H9 (cell line): Measurements from ENCODE around the gene STK32B. TPM values are rescaled to one million over a fixed set of nuclear protein-coding genes. Genes with fewer than 3 reads are reported as not detected.

Source experiments
- DNase-seq: peaks from one replicate; pipeline ENCODE4 v3.0.0-alpha.2; 2017
- H2AFZ ChIP-seq: one replicate; pipeline ENCODE4 v1.6.1; 2013; ENCODE audit warnings: mild to moderate bottlenecking, low read length, control low read depth, moderate library complexity
- H2AK5ac ChIP-seq: 2 replicates; pipeline ENCODE4 v1.6.1; 2013; ENCODE audit warnings: low read length, control low read depth, mixed read lengths; ENCODE audit not compliant: insufficient read length
- H2BK120ac ChIP-seq: one replicate; pipeline ENCODE4 v1.6.1; 2013; ENCODE audit warnings: low read depth, mild to moderate bottlenecking, low read length, control low read depth, inconsistent platforms; ENCODE audit not compliant: poor library complexity, severe bottlenecking
- H2BK12ac ChIP-seq: 2 replicates; pipeline ENCODE4 v1.6.1; 2013; ENCODE audit warnings: low read length, control low read depth, mixed read lengths, low read depth; ENCODE audit not compliant: insufficient read length
- H2BK15ac ChIP-seq: 2 replicates; pipeline ENCODE4 v1.6.1; 2013; ENCODE audit warnings: low read depth, low read length, control low read depth
- H2BK20ac ChIP-seq: one replicate; pipeline ENCODE4 v1.6.1; 2013; ENCODE audit warnings: low read depth, mild to moderate bottlenecking, low read length, control low read depth, inconsistent platforms; ENCODE audit not compliant: poor library complexity, severe bottlenecking
- H2BK5ac ChIP-seq: 2 replicates; pipeline ENCODE4 v1.6.1; 2013; ENCODE audit warnings: low read length, control low read depth, mixed read lengths; ENCODE audit not compliant: insufficient read length
- H3K14ac ChIP-seq: 2 replicates; pipeline ENCODE4 v1.6.1; 2013; ENCODE audit warnings: low read length, control low read depth; ENCODE audit not compliant: insufficient read depth
- H3K18ac ChIP-seq: 2 replicates; pipeline ENCODE4 v1.6.1; 2013; ENCODE audit warnings: low read depth, mild to moderate bottlenecking, mixed read lengths, low read length, control low read depth; ENCODE audit not compliant: insufficient read length
- H3K23ac ChIP-seq: 2 replicates; pipeline ENCODE4 v1.6.1; 2013; ENCODE audit warnings: low read length, control low read depth, mixed read lengths, low read depth; ENCODE audit not compliant: insufficient read length
- H3K23me2 ChIP-seq: 2 replicates; pipeline ENCODE4 v1.6.1; 2013; ENCODE audit warnings: low read depth, mild to moderate bottlenecking, mixed read lengths, low read length, control low read depth; ENCODE audit not compliant: insufficient read length, poor library complexity, severe bottlenecking
- H3K27ac ChIP-seq: 2 replicates; pipeline ENCODE4 v1.5.1; 2013; ENCODE audit warnings: low read length, control low read depth, mixed read lengths, low read depth; ENCODE audit not compliant: insufficient read length
- H3K27me3 ChIP-seq: 2 replicates; pipeline ENCODE4 v1.6.1; 2013; ENCODE audit warnings: low read length, control low read depth, inconsistent platforms; ENCODE audit not compliant: insufficient read depth
- H3K4ac ChIP-seq: 2 replicates; pipeline ENCODE4 v1.6.1; 2013; ENCODE audit warnings: low read depth, mild to moderate bottlenecking, control low read depth, inconsistent platforms, low read length, moderate library complexity
- H3K4me1 ChIP-seq: 2 replicates; pipeline ENCODE4 v1.6.1; 2013; ENCODE audit warnings: low read length, control low read depth, inconsistent platforms; ENCODE audit not compliant: insufficient read depth
- H3K4me2 ChIP-seq: 2 replicates; pipeline ENCODE4 v1.6.1; 2013; ENCODE audit warnings: low read length, control low read depth, mixed read lengths; ENCODE audit not compliant: insufficient read length, insufficient read depth
- H3K56ac ChIP-seq: 2 replicates; pipeline ENCODE4 v1.6.1; 2013; ENCODE audit warnings: low read depth, mild to moderate bottlenecking, mixed read lengths, low read length, control low read depth; ENCODE audit not compliant: insufficient read length
- H3K79me1 ChIP-seq: 2 replicates; pipeline ENCODE4 v1.6.1; 2013; ENCODE audit warnings: low read depth, mild to moderate bottlenecking, moderate library complexity, low read length, control low read depth, inconsistent platforms; ENCODE audit not compliant: insufficient read depth, poor library complexity, severe bottlenecking
- H3K79me2 ChIP-seq: 2 replicates; pipeline ENCODE4 v1.6.1; 2013; ENCODE audit warnings: low read length, control low read depth, inconsistent platforms; ENCODE audit not compliant: insufficient read depth
- H3K9ac ChIP-seq: 2 replicates; pipeline ENCODE4 v1.6.1; 2013; ENCODE audit warnings: low read length, control low read depth, mixed read lengths; ENCODE audit not compliant: insufficient read length; ENCODE audit errors: extremely low read depth
- H3K9me3 ChIP-seq: one replicate; pipeline ENCODE4 v1.6.1; 2013; ENCODE audit warnings: low read depth, low read length, inconsistent platforms; ENCODE audit not compliant: control insufficient read depth
- H3T11ph ChIP-seq: one replicate; pipeline ENCODE4 v1.6.1; 2013; ENCODE audit warnings: mild to moderate bottlenecking, low read length, control low read depth, inconsistent platforms
- H4K20me1 ChIP-seq: one replicate; pipeline ENCODE4 v1.6.1; 2013; ENCODE audit not compliant: control insufficient read depth, insufficient read length, insufficient read depth
- H4K5ac ChIP-seq: 2 replicates; pipeline ENCODE4 v1.6.1; 2013; ENCODE audit warnings: low read depth, mild to moderate bottlenecking, mixed read lengths, low read length, control low read depth; ENCODE audit not compliant: insufficient read length
- H4K8ac ChIP-seq: replicated peaks from 2 replicates; pipeline ENCODE4 v1.6.1; 2013; ENCODE audit warnings: low read length, control low read depth, mixed read lengths, low read depth; ENCODE audit not compliant: insufficient read length
- H4K91ac ChIP-seq: 2 replicates; pipeline ENCODE4 v1.6.1; 2013; ENCODE audit warnings: low read depth, mild to moderate bottlenecking, moderate library complexity, mixed read lengths, low read length, control low read depth; ENCODE audit not compliant: insufficient read length
- H3K27ac Mint-ChIP-seq, 3 experiments: 2 replicates in 2 of 3; 3 replicates in 1 of 3; pipeline ENCODE4 v1.8.0; 2020 to 2021; ENCODE audit warnings: mixed read lengths in 3 of 3, mild to moderate bottlenecking in 1 of 3, moderate library complexity in 1 of 3
- H3K27me3 Mint-ChIP-seq: 2 replicates; pipeline ENCODE4 v1.8.0; 2021; ENCODE audit warnings: low read depth, mild to moderate bottlenecking, moderate library complexity, mixed read lengths
- H3K36me3 Mint-ChIP-seq, 3 experiments: 2 replicates in 2 of 3; 3 replicates in 1 of 3; pipeline ENCODE4 v1.8.0; 2020 to 2021; ENCODE audit warnings: low read depth in 3 of 3, mixed read lengths in 3 of 3; ENCODE audit not compliant: insufficient read depth in 1 of 3
- H3K4me1 Mint-ChIP-seq, 2 experiments: 2 replicates each; pipeline ENCODE4 v1.8.0; 2020; ENCODE audit warnings: mixed read lengths in 2 of 2
- H3K4me3 Mint-ChIP-seq, 2 experiments: 2 replicates in 1 of 2; 3 replicates in 1 of 2; pipeline ENCODE4 v1.8.0; 2020 to 2021; ENCODE audit warnings: mild to moderate bottlenecking in 2 of 2, mixed read lengths in 2 of 2, moderate library complexity in 1 of 2
- H3K9me3 Mint-ChIP-seq, 2 experiments: 2 replicates in 1 of 2; 3 replicates in 1 of 2; pipeline ENCODE4 v1.8.0; 2020; ENCODE audit warnings: mild to moderate bottlenecking in 2 of 2, mixed read lengths in 2 of 2, moderate library complexity in 1 of 2
- CTCF ChIP-seq: fragments of 200-600 bp; sonication (generic); conservative IDR thresholded peaks from 3 replicates; pipeline ENCODE4 v1.8.0; 2021; ENCODE audit warnings: antibody characterized with exemption, mild to moderate bottlenecking
- WGBS: extraction: QIAGEN DNeasy Blood & Tissue Kit; methylation state at CpG from one replicate; pipeline ENCODE4 v1.1.7; 2013; ENCODE audit warnings: missing lambda C conversion rate, low lambda C conversion rate, mixed read lengths; ENCODE audit not compliant: insufficient read length; ENCODE audit errors: extremely low coverage; 5-methylcytosine and 5-hydroxymethylcytosine counted together
- total RNA-seq: library from RNA; stranded (reverse); gene quantifications from 2 replicates; pipeline ENCODE4 v1.2.1, GENCODE V29; 2021

STK32B gene
- total RNA-seq, 1 experiment from 2014 or later, result 1.0 TPM

GRCh38 chr4:5137226-5137625 is 85.9 kb downstream of the STK32B start:
- Histone ChIP-seq H2BK12ac (no peak overlapping the region), H3K79me2 (no peaks in the 10 kb centered on the region), H3K18ac (no peak overlapping the region), H2BK5ac (no peak overlapping the region), H4K8ac (no peak overlapping the region), H3K79me1 (no peaks in the 10 kb centered on the region), H3K56ac (no peak overlapping the region), H4K20me1 (no peaks in the 10 kb centered on the region), H3K23me2 (no peaks in the 10 kb centered on the region), H2BK15ac (no peak overlapping the region), H3K14ac (no peak overlapping the region), H4K5ac (no peak overlapping the region), H3K27me3 (no peaks in the 10 kb centered on the region), H2BK20ac (no peak overlapping the region), H4K91ac (no peak overlapping the region), H3K9ac (no peak overlapping the region), H2AK5ac (no peak overlapping the region), H2AFZ (no peak overlapping the region), H3K27ac (no peak overlapping the region), H3K23ac (no peak overlapping the region), H3K4me2 (no peak overlapping the region), H3K4ac (no peak overlapping the region), H2BK120ac (no peak overlapping the region), H3K4me1 (peaks cover 16% of the 10 kb centered on the region), H3T11ph (no peak overlapping the region), H3K9me3 (no peaks in the 10 kb centered on the region)
- peaks cover 36 to 40% of the 10 kb centered on the region in 2 experiments for H3K4me1 Mint-ChIP-seq
- DNase-seq, result no peak
- no CpG with 5 or more reads among the region's 2 CpGs for WGBS
- H3K9me3 Mint-ChIP-seq, result no peaks in the 10 kb centered on the region
- H3K4me3 Mint-ChIP-seq, result no peak overlapping the region
- no peak for TF ChIP-seq CTCF
- H3K36me3 Mint-ChIP-seq, result peaks cover 0 to 3% (median 0%) of the 10 kb centered on the region in 3 experiments; a peak in 2 of 7 replicates
- H3K27me3 Mint-ChIP-seq, result peaks cover 16% of the 10 kb centered on the region
- no peak overlapping the region for H3K27ac Mint-ChIP-seq
